GM08714 (cell line): Measurements from ENCODE around the gene ENOX2.
"Not testable (repeated sequence)": the region's sequence is repeated elsewhere in the genome, so short reads cannot be mapped to it uniquely, and the experiment has no call there.

Experiments
- H3K4me3 ChIP-seq: fragments of 200-500 bp; sonication (Bioruptor generic); 2 replicates; pipeline ENCODE4 v1.5.1; 2014; ENCODE audit warnings: mild to moderate bottlenecking, low read length, inconsistent platforms
- ZNF274 ChIP-seq: IDR thresholded peaks from 2 replicates; pipeline ENCODE4 v1.6.1; 2012; ENCODE audit warnings: mild to moderate bottlenecking, low read depth, low read length

ENOX2 gene

DNA sequence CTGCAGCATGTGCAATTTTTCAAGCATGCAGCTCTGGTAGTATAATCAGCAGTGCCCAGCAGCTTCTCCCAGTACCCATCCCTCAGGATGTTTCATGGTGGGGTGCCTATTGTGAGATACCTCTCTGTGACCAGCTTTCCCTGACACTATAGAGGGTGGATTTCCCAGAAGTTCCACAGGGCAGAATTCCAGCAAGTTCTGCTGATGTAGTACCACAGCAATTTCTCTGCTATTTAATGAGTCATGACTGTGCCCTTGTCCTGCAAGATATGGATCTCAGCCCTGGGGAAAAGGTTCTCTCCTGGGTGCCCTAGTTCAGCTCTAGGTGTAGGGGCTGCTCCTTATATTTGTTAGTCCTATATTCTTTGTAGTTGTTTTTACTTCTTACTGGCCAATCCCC lies 174.8 kb downstream of the ENOX2 start:
- H3K4me3 ChIP-seq, result no peak overlapping the region
- TF ChIP-seq ZNF274, result no peak

DNA sequence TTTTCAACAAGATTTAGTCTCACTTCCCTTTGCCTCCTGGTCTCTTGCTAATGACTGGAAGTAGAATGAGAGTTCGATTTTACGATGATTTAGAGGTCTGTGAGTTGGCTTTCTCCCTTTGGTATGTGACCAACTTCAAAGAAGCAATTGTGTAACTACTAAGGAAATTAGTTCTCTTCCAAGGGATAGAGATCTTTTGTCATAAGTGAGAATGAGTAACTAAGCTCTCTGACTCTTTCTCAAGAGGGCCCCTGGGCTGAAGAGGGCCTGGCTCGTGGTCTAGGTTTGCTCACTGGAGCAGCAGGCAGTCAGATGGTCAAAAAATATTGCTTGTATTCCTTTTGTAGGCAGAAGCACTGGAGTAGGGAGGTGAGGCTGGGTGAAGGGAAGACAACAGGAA lies 176.3 kb downstream of the ENOX2 start:
- TF ChIP-seq ZNF274, result no peak
- H3K4me3 ChIP-seq, result no peak overlapping the region

DNA sequence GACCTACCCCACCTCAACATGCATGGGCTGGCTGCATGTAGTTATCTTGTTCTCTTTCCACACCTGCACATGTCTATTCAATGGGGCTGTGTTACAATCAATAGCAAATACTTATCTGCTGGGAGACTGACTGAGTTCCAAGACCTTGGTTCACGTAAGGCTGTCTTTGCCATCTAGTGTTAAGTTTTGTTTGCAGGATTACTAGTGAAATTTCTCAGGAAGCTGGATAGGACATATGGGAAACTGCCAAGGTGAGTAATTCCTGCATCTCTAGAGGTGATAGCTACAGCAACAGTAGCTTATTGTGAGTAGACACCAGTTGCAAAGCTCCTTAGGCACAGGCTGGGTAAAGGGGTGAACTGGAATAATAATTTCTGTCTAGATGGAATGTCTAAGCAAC lies 177.5 kb downstream of the ENOX2 start:
- no peak for TF ChIP-seq ZNF274
- no peak overlapping the region for H3K4me3 ChIP-seq

DNA sequence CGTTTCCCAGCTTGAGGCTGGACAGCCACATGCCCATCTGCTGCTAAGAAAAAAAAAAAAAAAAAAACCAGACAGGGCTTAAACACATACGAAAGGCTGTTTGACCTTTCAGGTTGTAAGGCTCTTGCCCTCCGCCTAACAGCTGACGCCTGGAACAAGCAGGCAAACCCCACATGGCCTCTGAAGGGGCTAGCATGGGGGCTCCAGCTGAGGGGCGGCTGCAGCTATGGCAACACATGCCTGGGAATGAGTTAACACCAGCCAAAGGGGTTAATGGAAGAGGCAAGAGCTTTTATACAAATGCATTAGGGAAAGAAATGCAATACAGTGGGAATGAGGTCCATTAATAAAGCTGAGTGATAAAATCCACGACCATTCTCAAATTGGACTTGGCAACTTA lies 183.6 kb downstream of the ENOX2 start:
- TF ChIP-seq ZNF274, result no peak
- H3K4me3 ChIP-seq, result no peak overlapping the region

DNA sequence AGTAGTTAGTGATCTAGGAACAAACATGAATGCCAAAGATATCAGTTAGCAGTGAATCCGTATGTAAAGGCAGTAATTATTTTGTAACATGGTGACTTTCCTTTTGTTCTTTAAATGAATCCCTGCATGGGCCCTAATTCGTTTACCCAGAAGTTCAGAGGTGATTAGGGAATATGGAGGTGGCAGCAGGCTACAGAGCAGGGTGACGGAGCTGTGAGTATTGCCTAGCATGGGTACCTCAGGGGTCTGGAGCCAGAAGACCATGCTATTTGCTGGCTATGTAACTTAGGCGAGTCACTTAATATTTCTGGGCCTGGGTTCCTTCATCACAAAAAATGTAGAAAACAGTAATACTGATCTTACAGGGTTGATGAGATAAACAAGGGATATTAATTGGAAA lies 184.9 kb downstream of the ENOX2 start:
- TF ChIP-seq ZNF274, result no peak
- H3K4me3 ChIP-seq, result no peak overlapping the region

DNA sequence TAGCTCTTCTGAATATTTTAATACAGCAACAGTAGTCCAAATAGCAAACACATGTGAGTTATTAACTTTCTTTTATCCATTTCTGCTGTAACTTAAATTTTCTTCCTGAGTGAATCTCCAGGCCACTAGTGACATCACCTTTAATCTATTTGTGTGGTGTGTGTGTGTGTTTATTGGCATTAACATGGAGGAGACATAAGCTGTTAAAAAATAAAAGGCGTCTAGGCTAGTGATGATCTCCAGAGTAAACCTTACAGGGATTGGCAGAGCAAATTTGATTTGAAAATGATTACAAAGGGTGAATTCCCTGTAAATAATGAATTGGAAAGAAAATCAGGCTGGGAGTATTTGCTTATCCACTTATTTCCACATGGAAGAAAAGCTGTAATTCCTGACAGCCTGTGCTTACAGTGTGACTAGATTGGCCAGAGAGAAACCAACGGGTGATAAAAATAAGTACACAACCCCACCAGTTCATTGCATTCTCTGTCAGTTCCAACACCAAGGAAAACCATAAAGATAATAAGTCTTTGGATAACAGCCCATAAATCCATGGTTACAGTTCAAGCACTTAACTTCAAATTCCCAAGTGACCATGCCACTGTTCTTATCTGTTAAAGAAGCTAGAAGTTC lies 186.1 kb downstream of the ENOX2 start:
- H3K4me3 ChIP-seq, result no peak overlapping the region
- no peak for TF ChIP-seq ZNF274

DNA sequence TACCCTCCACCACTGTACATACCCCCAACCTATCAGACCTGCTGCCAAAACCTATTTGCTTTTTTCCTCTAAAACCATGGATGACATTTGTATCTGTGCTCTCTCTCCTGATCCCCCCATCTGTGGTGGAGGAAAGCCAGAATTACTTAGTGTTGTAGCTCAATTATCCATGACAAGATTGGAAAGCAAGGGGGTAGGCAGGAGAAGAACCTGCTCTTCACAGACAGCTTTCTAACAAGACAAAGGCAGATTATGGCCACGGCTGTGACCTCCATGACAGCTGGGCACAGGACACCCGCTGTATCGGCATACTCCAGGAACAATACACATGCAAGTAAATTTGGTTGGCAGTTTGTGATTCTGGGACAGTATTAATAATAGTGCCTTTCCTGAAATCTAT lies 186.7 kb downstream of the ENOX2 start:
- no peak for TF ChIP-seq ZNF274

DNA sequence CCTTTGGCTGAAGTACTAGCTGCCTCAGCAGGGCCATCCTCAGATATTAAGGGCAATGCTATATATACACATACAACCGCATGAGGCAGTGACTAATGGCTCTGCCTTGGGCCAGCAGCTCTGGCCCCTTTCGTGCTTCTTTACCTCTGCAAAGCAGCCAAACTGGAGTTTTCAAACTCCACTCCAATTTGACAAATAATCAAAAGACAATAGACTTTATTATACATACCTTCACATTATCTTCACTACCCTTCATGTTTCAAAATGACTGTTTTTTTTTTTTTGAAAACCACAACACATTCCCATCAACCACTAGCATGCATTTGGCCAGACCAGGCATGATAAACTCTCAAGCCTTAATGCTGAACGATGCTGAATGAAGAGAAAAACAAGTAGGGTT lies 187.7 kb downstream of the ENOX2 start:
- no peak for TF ChIP-seq ZNF274
- no peak overlapping the region for H3K4me3 ChIP-seq

More for the DNA sequence above, 186.7 kb downstream of the ENOX2 start:
- no peak overlapping the region for H3K4me3 ChIP-seq

DNA sequence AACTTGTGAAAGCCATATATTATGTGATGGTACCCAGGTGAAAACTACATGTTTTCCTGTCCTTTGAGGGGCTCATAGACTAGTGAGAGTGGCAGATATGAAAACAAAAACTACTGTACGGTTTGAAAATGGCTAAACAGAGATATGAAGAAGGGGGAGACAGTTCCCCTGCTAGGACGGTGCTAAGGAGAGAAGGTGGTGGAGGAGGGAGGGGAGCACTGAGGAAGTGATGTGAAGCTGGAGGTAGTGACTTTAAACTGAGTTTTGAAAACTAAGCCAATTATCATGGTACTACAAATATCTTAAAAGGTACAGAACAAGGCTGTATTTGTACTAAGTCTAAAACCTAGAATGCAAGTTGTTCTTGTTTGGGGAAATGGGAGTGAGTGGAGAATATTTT lies 188.3 kb downstream of the ENOX2 start:
- no peak overlapping the region for H3K4me3 ChIP-seq
- no peak for TF ChIP-seq ZNF274

DNA sequence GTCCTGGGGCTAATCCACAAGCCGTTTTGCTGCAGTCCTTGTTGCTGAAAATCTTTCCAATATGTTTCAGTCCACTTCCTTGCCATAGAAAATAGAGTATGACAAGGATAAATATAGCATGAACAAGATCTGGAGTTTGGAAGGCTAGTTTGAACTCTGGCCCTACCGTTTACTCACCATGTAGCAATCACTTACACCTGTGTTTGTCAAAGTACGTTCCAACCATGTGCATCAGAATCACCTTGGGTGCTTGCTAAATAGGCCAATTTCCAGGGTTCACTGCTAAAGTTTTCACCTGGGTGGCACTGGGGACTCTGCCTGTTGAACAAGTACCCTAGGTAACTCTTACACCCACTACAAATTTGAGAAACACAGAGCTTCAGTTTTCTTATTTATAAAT lies 188.9 kb downstream of the ENOX2 start:
- H3K4me3 ChIP-seq, result no peak overlapping the region
- TF ChIP-seq ZNF274, result no peak

DNA sequence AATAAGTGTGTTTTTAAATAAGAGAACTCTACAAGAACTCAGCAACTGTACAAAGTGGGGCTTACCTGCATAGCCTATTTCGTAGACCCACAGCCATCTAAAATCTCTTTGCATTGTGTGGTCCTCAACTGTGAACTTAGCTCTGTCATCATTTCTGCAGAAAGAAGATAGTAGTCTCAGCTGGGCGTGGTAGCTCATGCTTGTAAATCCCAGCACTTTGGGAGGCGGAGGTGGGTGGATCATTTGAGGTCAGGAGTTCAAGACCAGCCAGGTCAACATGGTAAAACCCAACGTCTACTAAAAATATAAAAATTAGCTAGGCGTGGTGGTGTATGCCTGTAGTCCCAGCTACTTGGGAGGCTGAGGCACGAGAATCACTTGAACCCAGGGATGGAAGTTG lies 193.8 kb downstream of the ENOX2 start:
- H3K4me3 ChIP-seq, result not testable (repeated sequence)

DNA sequence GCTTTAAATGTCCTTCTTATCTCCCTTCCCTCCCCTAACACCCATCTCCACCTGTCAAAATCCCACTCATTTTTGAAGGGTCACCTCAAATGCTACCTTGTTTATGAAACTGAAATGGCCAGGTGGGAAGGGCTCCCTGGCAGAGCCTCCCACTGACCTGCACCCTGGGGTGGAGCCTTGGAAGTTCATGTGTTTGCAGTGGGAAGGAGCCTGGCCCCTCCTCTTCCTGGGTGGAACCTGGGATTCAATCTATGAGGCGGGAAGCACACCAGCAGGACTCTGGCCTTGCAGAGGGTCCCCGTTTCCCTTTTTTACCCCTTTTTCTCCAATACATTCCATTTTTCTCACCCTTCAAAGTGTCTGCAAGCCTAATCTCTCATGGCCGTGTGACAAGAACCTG lies 197.4 kb downstream of the ENOX2 start:
- H3K4me3 ChIP-seq, result no peak overlapping the region
- no peak for TF ChIP-seq ZNF274

DNA sequence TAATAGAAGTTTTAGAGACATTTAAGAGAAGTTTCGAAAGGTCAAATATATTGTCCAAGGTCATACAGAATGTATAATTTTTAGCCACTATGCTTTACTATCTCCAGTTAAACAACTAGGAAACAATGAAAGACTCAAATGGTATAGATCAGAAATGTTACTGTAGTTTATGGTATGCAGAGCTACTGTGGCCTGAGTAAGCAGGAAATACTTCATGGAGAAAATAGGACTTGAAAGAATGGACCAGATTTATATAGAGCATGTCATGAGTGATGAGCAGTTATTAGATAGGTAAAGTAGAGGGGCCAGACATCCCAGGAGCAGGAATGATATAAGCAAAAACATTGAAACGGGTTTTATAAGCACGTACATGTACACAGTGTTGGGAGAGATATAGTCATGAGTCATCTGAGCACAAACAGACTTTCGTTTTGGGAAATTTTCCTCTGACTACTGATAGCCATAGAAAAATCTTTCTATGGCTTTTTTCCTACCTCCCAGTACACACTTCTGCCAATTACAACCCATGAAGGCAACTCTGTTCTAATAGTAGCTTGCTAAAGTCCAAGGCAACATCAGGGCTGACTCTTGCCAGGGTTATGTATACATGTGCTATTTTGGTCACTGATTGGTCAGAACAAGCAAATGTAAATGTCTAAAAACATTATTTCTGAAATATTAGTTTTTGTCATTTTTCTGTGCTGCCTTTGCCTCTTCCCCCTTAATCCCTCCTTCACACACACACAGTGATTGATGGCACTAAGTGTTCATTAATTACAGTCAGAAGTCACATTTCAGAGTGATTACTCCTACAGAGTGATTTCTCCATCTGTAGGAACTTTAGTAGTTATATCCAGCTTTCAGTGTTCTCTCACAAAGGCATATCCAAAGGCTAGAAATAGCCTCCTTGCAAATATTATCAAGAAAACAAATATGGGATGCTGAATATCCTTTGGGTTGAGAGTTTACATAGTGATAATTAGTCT lies 198.7 kb downstream of the ENOX2 start:
- TF ChIP-seq ZNF274, result no peak
- no peak overlapping the region for H3K4me3 ChIP-seq

DNA sequence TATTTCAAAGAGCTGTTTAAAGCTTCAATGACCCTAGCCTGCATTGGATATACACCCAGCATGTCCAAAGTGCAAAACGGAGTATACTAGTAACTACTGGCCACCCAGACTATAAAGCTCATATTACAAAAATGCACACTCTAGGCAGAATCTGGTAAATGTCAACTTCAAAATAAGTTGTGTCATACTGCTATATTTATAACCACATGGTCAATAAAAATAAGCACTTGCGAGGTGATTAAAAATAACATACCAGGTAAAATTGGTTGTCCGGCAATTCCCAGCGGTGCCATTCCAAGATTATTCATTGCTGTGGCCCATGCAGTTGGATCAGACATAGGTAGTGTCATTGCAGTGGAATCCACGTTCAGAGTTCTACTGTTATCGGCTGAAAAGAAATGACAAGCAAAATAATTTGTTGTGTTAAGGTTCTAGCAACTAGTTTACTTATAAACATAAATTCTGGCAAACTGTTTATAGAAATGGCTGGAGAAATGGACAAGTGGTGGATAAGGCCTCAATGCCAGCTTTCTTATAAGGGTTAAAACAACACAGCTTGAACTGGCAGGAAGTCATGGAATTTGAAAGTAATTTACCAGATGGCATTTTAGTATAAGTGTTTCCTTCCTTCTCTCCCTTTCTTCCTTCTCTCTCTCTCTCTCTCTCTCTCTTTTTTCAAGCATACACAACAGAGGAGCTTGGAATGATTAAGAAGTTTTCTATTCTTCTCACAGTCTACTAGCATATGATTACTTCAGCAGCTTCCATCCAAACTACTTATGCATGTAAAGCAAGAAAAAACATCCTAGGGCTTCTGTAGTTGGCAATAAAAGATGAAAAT lies 199.9 kb downstream of the ENOX2 start:
- H3K4me3 ChIP-seq, result no peak overlapping the region
- TF ChIP-seq ZNF274, result no peak
